Left lung (tissue), 10 donors: ENCODE results near the gene NEK9. TPM values are rescaled to one million over a fixed set of nuclear protein-coding genes. Genes with fewer than 3 reads are reported as not detected.
A peak's percentile ranks its signal among the peaks of the same experiment; 100 is the strongest.

Experiments
- ATAC-seq: fragments of 200-7000 bp; cut with Tn5 transposase; one replicate; pipeline ENCODE4 v1.9.1; 2020; ENCODE audit warnings: moderate library complexity
- DNase-seq, 4 donors: peaks; one replicate each; pipeline ENCODE4 v3.0.0-alpha.2; 2013 to 2020
- H3K27ac ChIP-seq, 2 donors: fragments of 200-600 bp; sonication (generic) in 1 of 2; one replicate each; pipeline versions ENCODE4 v1.5.0 to v1.8.0; 2020 to 2021
- H3K27me3 ChIP-seq, 2 donors: fragments of 200-600 bp; sonication (generic) in 1 of 2; one replicate each; pipeline versions ENCODE4 v1.5.0 to v1.8.0; 2020 to 2021
- H3K36me3 ChIP-seq, 2 donors: fragments of 200-600 bp; sonication (generic) in 1 of 2; one replicate each; pipeline versions ENCODE4 v1.5.0 to v1.8.0; 2020 to 2021
- H3K4me1 ChIP-seq, 2 donors: fragments of 200-600 bp; one replicate each; pipeline ENCODE4 v1.8.0; 2021
- H3K4me3 ChIP-seq, 2 donors: fragments of 200-600 bp; sonication (generic) in 1 of 2; one replicate each; pipeline versions ENCODE4 v1.5.0 to v1.8.0; 2020 to 2021; ENCODE audit warnings: mild to moderate bottlenecking in 1 of 2
- H3K9me3 ChIP-seq, 2 donors: fragments of 200-600 bp; sonication (generic) in 1 of 2; one replicate each; pipeline versions ENCODE4 v1.5.0 to v1.8.0; 2020 to 2021
- CTCF ChIP-seq, 2 donors: fragments of 200-600 bp; sonication (generic) in 1 of 2; IDR thresholded peaks; one replicate each; pipeline versions ENCODE4 v1.5.0 to v1.8.0; 2021; ENCODE audit warnings: antibody characterized with exemption in 2 of 2
- intact Hi-C, 2 donors: fragments of 100-400 bp; cut with DNase I; formaldehyde crosslinking; loops; one replicate each; pipeline versions ENCODE4 v1.11.2 to v1.14.2; 2022
- polyA plus RNA-seq, 6 donors: library from polyadenylated mRNA; unstranded; fragments of 120-200 nt; gene quantifications; one replicate each; pipeline ENCODE4 v1.2.1, GENCODE V29; 2013; ENCODE audit not compliant: insufficient read length in 6 of 6
- total RNA-seq, 2 donors: library from RNA; stranded (reverse); fragmentation: NEBNext Ultra II Directional; extraction: Animal tissue kit (Norgen Biotek cat#: 25700); gene quantifications; one replicate each; pipeline ENCODE4 v1.2.1, GENCODE V29; 2021
- donor health status: DM: no; HTN: yes; CAD: no.
- donor health status: DM: no; HTN: no; CAD: no.

NEK9 gene
- total and polyA plus RNA-seq, 8 donors: 75.8 to 147 (median 131) TPM

GRCh38 chr14:75140620-75141019 is 13.8 kb upstream of the NEK9 start:
- H3K27ac ChIP-seq: no peak overlapping the region
- no peak for TF ChIP-seq CTCF (IDR thresholded peaks at IDR 0.05)
- intact Hi-C loops: no loop called here

GRCh38 chr14:75139185-75139584 is 12.3 kb upstream of the NEK9 start:
- H3K9me3 ChIP-seq: no peaks in the 10 kb centered on the region
- intact Hi-C loops: loop anchor here in 1 of 2 donors (10.0 kb wide), 1 partner anchor 356 kb away; no protein-coding TSS in a partner anchor
- ATAC-seq (peak; percentile 44), DNase-seq (no peak)
- TF ChIP-seq CTCF (IDR thresholded peaks at IDR 0.05): no peak
- peaks cover 21 to 60% of the 10 kb centered on the region in 2 donors for H3K4me1 ChIP-seq
- H3K36me3 ChIP-seq: peaks cover 0 to 15% of the 10 kb centered on the region in 2 donors
- peak overlapping the region; percentile 45 to 62 for H3K27ac ChIP-seq
- H3K4me3 ChIP-seq: no peak overlapping the region
- H3K27me3 ChIP-seq: no peaks in the 10 kb centered on the region

More at GRCh38 chr14:75140620-75141019, 13.8 kb upstream of the NEK9 start:
- Histone ChIP-seq H3K27me3 (no peaks in the 10 kb centered on the region), H3K9me3 (no peaks in the 10 kb centered on the region), H3K4me1 (peaks cover 21 to 75% of the 10 kb centered on the region in 2 donors), H3K36me3 (peaks cover 0 to 9% of the 10 kb centered on the region in 2 donors), H3K4me3 (no peak overlapping the region)
- DNase-seq: no peak
- ATAC-seq: no peak

GRCh38 chr14:75138492-75138891 is 11.6 kb upstream of the NEK9 start:
- peak; percentile 50 for ATAC-seq

GRCh38 chr14:75134644-75135043 is 7.8 kb upstream of the NEK9 start:
- H3K36me3 ChIP-seq: peaks cover 0 to 45% of the 10 kb centered on the region in 2 donors
- intact Hi-C loops: loop anchor here in 1 of 2 donors (5.0 to 10.0 kb wide), 2 partner anchors 168 to 360 kb away; no protein-coding TSS in a partner anchor
- no peak overlapping the region for H3K27ac ChIP-seq
- no peaks in the 10 kb centered on the region for H3K9me3 ChIP-seq
- no peaks in the 10 kb centered on the region for H3K27me3 ChIP-seq
- no peak overlapping the region for H3K4me3 ChIP-seq
- ATAC-seq (no peak), DNase-seq (no peak)
- no peak for TF ChIP-seq CTCF (IDR thresholded peaks at IDR 0.05)
- peaks cover 20 to 31% of the 10 kb centered on the region in 2 donors for H3K4me1 ChIP-seq

More at GRCh38 chr14:75138492-75138891, 11.6 kb upstream of the NEK9 start:
- Histone ChIP-seq H3K27me3 (no peaks in the 10 kb centered on the region), H3K4me1 (peaks cover 21 to 53% of the 10 kb centered on the region in 2 donors), H3K4me3 (no peak overlapping the region), H3K27ac (peak overlapping the region; percentile 45 to 62), H3K36me3 (peaks cover 0 to 21% of the 10 kb centered on the region in 2 donors), H3K9me3 (no peaks in the 10 kb centered on the region)
- no peak for TF ChIP-seq CTCF (IDR thresholded peaks at IDR 0.05)
- DNase-seq: peak in 1 of 4 donors; percentile 44
- intact Hi-C loops: loop anchor here in 1 of 2 donors (10.0 kb wide), 1 partner anchor 356 kb away; no protein-coding TSS in a partner anchor

- intact Hi-C loops: loop anchor here in 1 of 2 donors (5.0 to 10.0 kb wide), 2 partner anchors 169 to 361 kb away; no protein-coding TSS in a partner anchor
- H3K27ac ChIP-seq: no peak overlapping the region
- no peak for ATAC-seq
Observed at GRCh38 chr14:75133597-75133996, 6.7 kb upstream of the NEK9 start.

More at GRCh38 chr14:75133597-75133996, 6.7 kb upstream of the NEK9 start:
- no peak for TF ChIP-seq CTCF (IDR thresholded peaks at IDR 0.05)
- no peak for DNase-seq
- no peak overlapping the region for H3K4me3 ChIP-seq
- peaks cover 0 to 45% of the 10 kb centered on the region in 2 donors for H3K36me3 ChIP-seq
- H3K27me3 ChIP-seq: no peaks in the 10 kb centered on the region
- H3K4me1 ChIP-seq: peaks cover 14 to 23% of the 10 kb centered on the region in 2 donors
- H3K9me3 ChIP-seq: no peaks in the 10 kb centered on the region
